Peyer's patch (tissue), 4 donors: Measurements from ENCODE around the gene P2RX3.

Experiments
- CTCF ChIP-seq, 6 experiments: fragments of 450-650 bp in 4 of 6; fragments of 200-600 bp in 2 of 6; sonication (generic) in 1 of 6; IDR thresholded peaks; one replicate each; pipeline ENCODE4 v1.5.1; 2017 to 2019; ENCODE audit warnings: antibody characterized with exemption in 6 of 6, mild to moderate bottlenecking in 3 of 6, moderate library complexity in 1 of 6
- POLR2A ChIP-seq, 2 donors: fragments of 450-650 bp; IDR thresholded peaks; one replicate each; pipeline ENCODE4 v1.5.1; 2017; ENCODE audit warnings: antibody characterized with exemption in 2 of 2, mild to moderate bottlenecking in 2 of 2, moderate library complexity in 2 of 2

- no peak for TF ChIP-seq CTCF (IDR thresholded peaks at IDR 0.05)
- TF ChIP-seq POLR2A (IDR thresholded peaks at IDR 0.05), result no peak
Observed at GRCh38 chr11:57419146-57419545, 81.0 kb downstream of the P2RX3 start.
